K562 (cell line): ENCODE measurements around the gene ZNF692. TPM values are rescaled to one million over a fixed set of nuclear protein-coding genes. Genes with fewer than 3 reads are reported as not detected.

Experiments used
- ATAC-seq: fragments of 200-7000 bp; cut with Tn5 transposase; 3 replicates; pipeline ENCODE4 v1.9.1; 2020; ENCODE audit warnings: moderate library complexity
- BruUV-seq: library from RNA; stranded (reverse); fragments of 400-500 nt; replicated peaks from 2 replicates; lab custom pipeline; 2021; lab: Mats Ljungman, UMichigan
- CTCF ChIA-PET: fragments of 300-600 bp; formaldehyde crosslinking; extraction: SDS; loops from one replicate; lab custom pipeline; 2021; ENCODE audit warnings: low intra/inter-chr PET ratio; lab: Yijun Ruan, JAX
- POLR2A ChIA-PET: fragments of 300-600, 350-650 bp; sonication (Branson Sonifier 250); formaldehyde crosslinking; extraction: SDS; loops from one replicate; lab custom pipeline; 2021; ENCODE audit warnings: antibody characterized with exemption, inconsistent platforms; lab: Yijun Ruan, JAX
- DNase-seq, 4 experiments: peaks; one replicate each; pipeline versions ENCODE4 v3.0.0 to v3.0.0-alpha.2; 2011 to 2018; ENCODE audit warnings: low spot score in 3 of 4, mixed read lengths in 3 of 4; ENCODE audit errors: extremely low read depth in 1 of 4
- FAIRE-seq: peaks from 2 replicates; lab custom pipeline; 2011; peaks lifted over from hg19 to GRCh38; lab: Jason Lieb, UNC
- H2AFZ ChIP-seq: 2 replicates; pipeline ENCODE4 v1.6.0; 2011; ENCODE audit warnings: low read depth, low read length, control low read depth, inconsistent platforms
- H3K27ac ChIP-seq: fragments of 200-600 bp; 3 replicates; pipeline ENCODE4 v1.8.0; 2011; ENCODE audit warnings: low read depth, mild to moderate bottlenecking, control low read depth, inconsistent platforms, low read length, moderate library complexity, mixed read lengths; ENCODE audit errors: extremely low read depth
- H3K27me3 ChIP-seq, 2 experiments: fragments of 300-600 bp in 1 of 2; 2 replicates in 1 of 2; 3 replicates in 1 of 2; pipeline versions ENCODE4 v1.6.0 to v1.8.0; 2011; ENCODE audit warnings: inconsistent platforms in 2 of 2, low read length in 2 of 2, mild to moderate bottlenecking in 1 of 2, mixed read lengths in 1 of 2, moderate library complexity in 1 of 2; ENCODE audit not compliant: control insufficient read depth in 2 of 2, insufficient read depth in 2 of 2
- H3K36me3 ChIP-seq: fragments of 300-600 bp; 3 replicates; pipeline ENCODE4 v1.8.0; 2011; ENCODE audit warnings: mild to moderate bottlenecking, low read length, inconsistent platforms; ENCODE audit not compliant: control insufficient read depth, insufficient read depth
- H3K4me1 ChIP-seq, 2 experiments: fragments of 200-600 bp in 1 of 2; replicated peaks in 1 of 2; 2 replicates in 1 of 2; 3 replicates in 1 of 2; pipeline versions ENCODE4 v1.5.1 to v1.8.0; 2011; ENCODE audit warnings: inconsistent platforms in 2 of 2, low read length in 2 of 2, mild to moderate bottlenecking in 1 of 2, mixed read lengths in 1 of 2, moderate library complexity in 1 of 2; ENCODE audit not compliant: control insufficient read depth in 2 of 2, insufficient read depth in 2 of 2
- H3K4me2 ChIP-seq: 2 replicates; pipeline ENCODE4 v1.6.1; 2011; ENCODE audit warnings: low read length, control low read depth, inconsistent platforms, mixed read lengths; ENCODE audit not compliant: insufficient read depth
- H3K4me3 ChIP-seq: fragments of 200-600 bp; sonication (generic), shearing (Covaris generic); 2 replicates; pipeline ENCODE4 v1.5.1; 2016; ENCODE audit warnings: control low read depth, inconsistent platforms
- H3K79me2 ChIP-seq: fragments of 200-600 bp; 3 replicates; pipeline ENCODE4 v1.8.0; 2011; ENCODE audit warnings: low read length, inconsistent platforms; ENCODE audit not compliant: control insufficient read depth, insufficient read depth
- H3K9ac ChIP-seq, 2 experiments: 2 replicates each; pipeline versions ENCODE4 v1.6.0 to v1.6.1; 2011; ENCODE audit warnings: low read depth in 2 of 2, low read length in 2 of 2, control low read depth in 1 of 2, inconsistent platforms in 1 of 2, mild to moderate bottlenecking in 1 of 2, mixed read lengths in 1 of 2; ENCODE audit not compliant: insufficient read depth in 1 of 2
- H3K9me1 ChIP-seq: one replicate; pipeline ENCODE4 v1.6.0; 2011; ENCODE audit warnings: inconsistent platforms, mild to moderate bottlenecking, low read length, moderate library complexity; ENCODE audit not compliant: control insufficient read depth, insufficient read depth
- H3K9me3 ChIP-seq: replicated peaks from 2 replicates; pipeline ENCODE4 v1.5.1; 2011; ENCODE audit warnings: low read depth, low read length, inconsistent platforms; ENCODE audit not compliant: control insufficient read depth, insufficient read depth
- H4K20me1 ChIP-seq: replicated peaks from 2 replicates; pipeline ENCODE4 v1.6.1; 2011; ENCODE audit warnings: low read length, inconsistent platforms, mixed read lengths; ENCODE audit not compliant: control insufficient read depth, insufficient read depth
- FOXJ2 ChIP-seq: fragments of 200-800 bp; sonication (Bioruptor generic); IDR thresholded peaks from 2 replicates; pipeline ENCODE4 v1.6.1; 2016; ENCODE audit warnings: missing genetic modification characterization, missing compliant biosample characterization
- FOXP4 ChIP-seq: sonication (generic); formaldehyde crosslinking; IDR thresholded peaks from 2 replicates; pipeline ENCODE4 v1.8.0; 2022; ENCODE audit warnings: mild to moderate bottlenecking, missing genetic modification reagents, borderline replicate concordance
- HMBOX1 ChIP-seq: sonication (generic); IDR thresholded peaks from 2 replicates; pipeline ENCODE4 v1.6.1; 2016
- HOXB6 ChIP-seq: fragments of 250-450 bp; sonication (Bioruptor Pico); IDR thresholded peaks from 2 replicates; pipeline ENCODE4 v1.5.1; 2022; ENCODE audit warnings: mild to moderate bottlenecking, borderline replicate concordance
- IRF2 ChIP-seq: sonication (generic); formaldehyde crosslinking; IDR thresholded peaks from 2 replicates; pipeline ENCODE4 v1.8.1; 2022; ENCODE audit warnings: mild to moderate bottlenecking, missing genetic modification reagents
- POLR2G ChIP-seq: fragments of 200-400 bp; formaldehyde crosslinking; IDR thresholded peaks from 2 replicates; pipeline ENCODE4 v1.6.1; 2017; ENCODE audit warnings: low read depth, mild to moderate bottlenecking, antibody characterized with exemption, low read length, moderate library complexity
- PTBP1 ChIP-seq: fragments of 200-400 bp; formaldehyde crosslinking; IDR thresholded peaks from 2 replicates; pipeline ENCODE4 v1.6.1; 2017; ENCODE audit warnings: low read depth, low read length
- SNIP1 ChIP-seq: fragments of 450-650 bp; IDR thresholded peaks from 2 replicates; pipeline ENCODE4 v1.7.1; 2017; ENCODE audit warnings: low read depth, mild to moderate bottlenecking
- TAF15 ChIP-seq: fragments of 200-400 bp; formaldehyde crosslinking; IDR thresholded peaks from 2 replicates; pipeline ENCODE4 v1.6.1; 2017; ENCODE audit warnings: mild to moderate bottlenecking, low read depth, low read length, moderate library complexity
- TSHZ1 ChIP-seq: fragments of 250-450 bp; sonication (Bioruptor Pico); IDR thresholded peaks from 2 replicates; pipeline ENCODE4 v1.4.0; 2020; ENCODE audit warnings: mild to moderate bottlenecking, moderate library complexity
- USF2 ChIP-seq: sonication (generic); formaldehyde crosslinking; IDR thresholded peaks from 2 replicates; pipeline ENCODE4 v1.5.0; 2020; ENCODE audit warnings: missing genetic modification reagents
- YBX1 ChIP-seq: fragments of 450-650 bp; IDR thresholded peaks from 2 replicates; pipeline ENCODE4 v1.7.1; 2016; ENCODE audit warnings: mild to moderate bottlenecking
- ZBTB34 ChIP-seq: fragments of 250-450 bp; sonication (Bioruptor Pico); IDR thresholded peaks from 2 replicates; pipeline ENCODE4 v1.8.0; 2021; ENCODE audit warnings: mild to moderate bottlenecking, moderate library complexity
- WGBS: fragments of 100-300 bp; shearing (Covaris generic); methylation state at CpG from one replicate; pipeline ENCODE4 v1.1.6; 2016; ENCODE audit warnings: low coverage, mixed read lengths; ENCODE audit not compliant: insufficient coverage; ENCODE audit errors: missing lambda C conversion rate; 5-methylcytosine and 5-hydroxymethylcytosine counted together
- in situ Hi-C: fragments of 300-500 bp; cut with MboI; formaldehyde crosslinking; loops from 4 replicates; pipeline ENCODE4 v1.15.0; 2018; ENCODE audit warnings: inconsistent platforms, mixed read lengths
- intact Hi-C: fragments of 100-400 bp; cut with micrococcal nuclease; formaldehyde crosslinking; loops from 2 replicates; pipeline ENCODE4 v1.14.2; 2022
- polyA plus RNA-seq, 8 experiments: library from polyadenylated mRNA; depleted of rRNA in 4 of 8; stranded (reverse) in 5 of 8; unstranded in 3 of 8; fragments of >200 nt; fragmentation: Nextera tagmentation in 2 of 8; fragmentation: Illumina TruSeq in 1 of 8; extraction: Ambion mirVana in 2 of 8; extraction: Trizol in 1 of 8; gene quantifications; 2 replicates each; pipeline versions ENCODE4 v1.2.1 to v1.2.3, GENCODE V29; 2011 to 2014; ENCODE audit warnings: inconsistent platforms in 1 of 8, missing spikeins in 1 of 8
- total RNA-seq, 7 experiments: library from RNA; depleted of rRNA in 6 of 7; stranded (reverse); fragments of >200 nt in 6 of 7; fragmentation: Illumina TruSeq in 2 of 7; extraction: Trizol in 2 of 7; gene quantifications; 2 replicates each; pipeline versions ENCODE4 v1.2.1 to v1.2.3, GENCODE V29; 2011 to 2021; ENCODE audit warnings: low replicate concordance in 1 of 7

Gene ZNF692
- total and polyA plus RNA-seq, 9 of the 15 experiments (the other 6 are each of a cell fraction or from before 2014, with no cell fraction given): 8.4 to 143 (median 55.9) TPM

GRCh38 chr1:248849152-248849551 is 9.7 kb downstream of the ZNF692 start:
- POLR2A ChIA-PET: interaction anchor here (1.8 to 2.5 kb wide), 2 partner anchors 10 kb away, joined by 9 to 14 read pairs; partner anchors contain the start of genes ZNF672 and ZNF692
- no peak for TF ChIP-seq FOXJ2 (tag)
- TF ChIP-seq HOXB6 (CRISPR knock-in tag): no peak
- no peak for TF ChIP-seq TSHZ1
- TF ChIP-seq PTBP1: 0 out of 2 replicates have a peak, but pooled peaks have one; percentile 21
- TF ChIP-seq USF2: no peak
- TF ChIP-seq TAF15: no peak
- TF ChIP-seq POLR2G: 0 out of 2 replicates have a peak, but pooled peaks have one; percentile 37
- no peak for TF ChIP-seq SNIP1
- TF ChIP-seq IRF2 (CRISPR knock-in tag): no peak
- no peak for TF ChIP-seq YBX1
- no peak for TF ChIP-seq HMBOX1
- TF ChIP-seq ZBTB34: no peak
- TF ChIP-seq FOXP4 (CRISPR knock-in tag): no peak

More at GRCh38 chr1:248849152-248849551, 9.7 kb downstream of the ZNF692 start:
- no peak overlapping the region for H3K4me3 ChIP-seq
- no peak overlapping the region for H3K4me2 ChIP-seq
- DNase-seq (no peak), FAIRE-seq (no peak), ATAC-seq (no peak)
- CTCF ChIA-PET: no interaction called here
- H3K27me3 ChIP-seq: no peaks in the 10 kb centered on the region
- intact Hi-C loops (no loop called here), in situ Hi-C loops (no loop called here)
- no peak overlapping the region for H2AFZ ChIP-seq
- WGBS: 92% methylated on average over 3 of the region's 3 CpGs
- H4K20me1 ChIP-seq: peaks cover 4% of the 10 kb centered on the region; the same call in 1 of the 2 replicates
- H3K9me3 ChIP-seq: no peaks in the 10 kb centered on the region
- H3K4me1 ChIP-seq: peaks cover 7 to 21% of the 10 kb centered on the region in 2 experiments; a peak in 3 of 5 replicates
- no peak overlapping the region for H3K9ac ChIP-seq
- H3K36me3 ChIP-seq: peaks cover 99% of the 10 kb centered on the region
- H3K79me2 ChIP-seq: peaks cover 16% of the 10 kb centered on the region
- no peaks in the 10 kb centered on the region for H3K9me1 ChIP-seq
- BruUV-seq: TSS peak; percentile 37
- H3K27ac ChIP-seq: no peak overlapping the region
